ENCODE measurements around the gene FRAT1.

Gene FRAT1

DNA sequence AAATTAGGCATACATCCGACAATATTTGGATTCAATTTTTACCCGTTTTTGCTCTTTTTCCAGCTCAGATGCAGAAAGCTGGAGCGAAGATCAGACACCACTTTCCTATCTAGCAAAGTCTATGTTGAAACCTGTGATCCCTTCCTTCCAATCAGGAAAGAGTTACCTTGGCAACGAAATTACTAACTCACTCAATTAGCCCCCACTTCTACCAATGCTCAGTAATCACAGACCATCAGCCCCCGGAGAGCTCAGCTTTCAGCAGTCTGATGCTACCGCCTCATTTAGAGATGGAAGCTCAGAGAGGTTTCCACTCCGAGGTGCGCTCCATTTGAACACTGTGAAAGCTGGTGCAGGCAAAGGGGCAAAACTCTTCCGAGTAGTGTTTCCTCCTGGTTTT, 6.7 kb downstream of the FRAT1 start:
- TF ChIP-seq SP1 (IDR thresholded peaks at IDR 0.05): no peak
- TF ChIP-seq LEF1 (IDR thresholded peaks at IDR 0.05; ENCODE audit: borderline replicate concordance): no peak
- TF ChIP-seq SUZ12 (IDR thresholded peaks at IDR 0.05): no peak
- TF ChIP-seq NFRKB (IDR thresholded peaks at IDR 0.05): no peak
- no peak for TF ChIP-seq ZNF384 (IDR thresholded peaks at IDR 0.05)
- no peak for TF ChIP-seq FOXM1 (IDR thresholded peaks at IDR 0.05; ENCODE audit: borderline replicate concordance)
- TF ChIP-seq FOXA1 (IDR thresholded peaks at IDR 0.05): no peak
- no peak for TF ChIP-seq ARNT (IDR thresholded peaks at IDR 0.05)
- TF ChIP-seq, protein P1, sequence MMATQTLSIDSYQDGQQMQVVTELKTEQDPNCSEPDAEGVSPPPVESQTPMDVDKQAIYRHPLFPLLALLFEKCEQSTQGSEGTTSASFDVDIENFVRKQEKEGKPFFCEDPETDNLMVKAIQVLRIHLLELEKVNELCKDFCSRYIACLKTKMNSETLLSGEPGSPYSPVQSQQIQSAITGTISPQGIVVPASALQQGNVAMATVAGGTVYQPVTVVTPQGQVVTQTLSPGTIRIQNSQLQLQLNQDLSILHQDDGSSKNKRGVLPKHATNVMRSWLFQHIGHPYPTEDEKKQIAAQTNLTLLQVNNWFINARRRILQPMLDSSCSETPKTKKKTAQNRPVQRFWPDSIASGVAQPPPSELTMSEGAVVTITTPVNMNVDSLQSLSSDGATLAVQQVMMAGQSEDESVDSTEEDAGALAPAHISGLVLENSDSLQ (IDR thresholded peaks at IDR 0.05): no peak
- no peak for TF ChIP-seq CTBP1 (IDR thresholded peaks at IDR 0.05; ENCODE audit: borderline replicate concordance)
- TF ChIP-seq FOXK2 (IDR thresholded peaks at IDR 0.05): no peak
- no peak for TF ChIP-seq L3MBTL2 (conservative IDR thresholded peaks at IDR 0.05)
- TF ChIP-seq TARDBP (IDR thresholded peaks at IDR 0.05): no peak
- TF ChIP-seq ELF4 (IDR thresholded peaks at IDR 0.05): no peak
- no peak for TF ChIP-seq HDGF (IDR thresholded peaks at IDR 0.05; ENCODE audit: borderline replicate concordance)
- no peak for TF ChIP-seq BHLHE40 (IDR thresholded peaks at IDR 0.05; ENCODE audit: borderline replicate concordance)
- CTCF ChIA-PET: no interaction called here
- POLR2A ChIA-PET: interaction anchor here (1.3 to 1.4 kb wide), 2 partner anchors 8 to 34 kb away, joined by 3 to 4 read pairs; partner anchors contain the start of gene ARHGAP19
- no peak for DNase-seq (ENCODE audit: extremely low spot score)

DNA sequence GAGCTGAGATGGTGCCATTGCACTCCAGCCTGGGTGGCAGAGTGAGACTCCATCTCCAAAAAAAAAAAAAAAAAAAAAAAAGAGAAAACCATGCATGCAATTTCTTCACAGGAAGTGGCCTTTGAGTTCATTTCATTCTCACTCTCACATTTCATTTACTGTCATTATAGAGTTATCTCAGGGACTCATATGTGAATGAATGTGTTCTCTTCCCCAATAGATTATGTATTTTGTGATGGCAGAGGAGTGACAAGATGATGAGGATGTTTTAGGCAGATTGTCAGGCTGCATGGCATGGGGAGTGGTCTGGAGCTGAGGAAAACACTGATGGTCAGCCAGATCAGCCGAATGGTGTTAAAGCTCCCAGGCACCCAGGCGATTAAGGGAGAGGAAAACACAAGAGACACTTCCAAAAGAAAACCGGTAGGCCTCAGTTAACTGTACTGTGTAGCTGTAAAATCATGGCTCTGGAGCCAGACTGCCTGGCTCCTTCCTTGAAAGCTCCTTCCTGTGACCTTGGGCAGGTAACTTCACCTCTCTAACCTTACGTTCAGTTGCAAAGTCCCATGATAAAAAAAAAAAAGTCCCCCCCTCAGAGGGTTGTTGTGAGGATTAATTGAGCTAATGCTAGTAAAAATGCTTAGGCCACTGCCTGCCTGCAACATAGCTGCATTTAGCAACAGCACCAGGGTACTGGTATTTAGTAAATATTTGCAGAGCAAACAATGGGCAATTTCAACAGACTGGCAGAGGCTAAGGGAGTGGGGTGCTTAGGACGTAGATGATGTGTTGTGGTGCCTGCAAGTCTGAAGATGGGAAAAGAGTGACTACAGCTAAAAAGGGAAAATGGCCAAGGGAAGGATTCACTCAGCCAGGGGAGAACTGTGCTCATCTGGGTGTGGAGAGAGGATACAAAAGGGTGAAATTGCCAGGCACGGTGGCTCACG, 8.6 kb downstream of the FRAT1 start:
- POLR2A ChIA-PET: interaction anchor here (2.7 kb wide), 1 partner anchor 36 kb away, joined by 9 read pairs; the partner anchor contains the start of gene ARHGAP19
- CTCF ChIA-PET: interaction anchor here (0.6 to 1.1 kb wide), 3 partner anchors 49 to 255 kb away, joined by 3 to 6 read pairs (median 4); no protein-coding TSS in a partner anchor
- no peak for TF ChIP-seq ZNF384 (IDR thresholded peaks at IDR 0.05)
- no peak for TF ChIP-seq LEF1 (IDR thresholded peaks at IDR 0.05; ENCODE audit: borderline replicate concordance)
- no peak for TF ChIP-seq BHLHE40 (IDR thresholded peaks at IDR 0.05; ENCODE audit: borderline replicate concordance)
- DNase-seq (ENCODE audit: extremely low spot score): no peak

DNA sequence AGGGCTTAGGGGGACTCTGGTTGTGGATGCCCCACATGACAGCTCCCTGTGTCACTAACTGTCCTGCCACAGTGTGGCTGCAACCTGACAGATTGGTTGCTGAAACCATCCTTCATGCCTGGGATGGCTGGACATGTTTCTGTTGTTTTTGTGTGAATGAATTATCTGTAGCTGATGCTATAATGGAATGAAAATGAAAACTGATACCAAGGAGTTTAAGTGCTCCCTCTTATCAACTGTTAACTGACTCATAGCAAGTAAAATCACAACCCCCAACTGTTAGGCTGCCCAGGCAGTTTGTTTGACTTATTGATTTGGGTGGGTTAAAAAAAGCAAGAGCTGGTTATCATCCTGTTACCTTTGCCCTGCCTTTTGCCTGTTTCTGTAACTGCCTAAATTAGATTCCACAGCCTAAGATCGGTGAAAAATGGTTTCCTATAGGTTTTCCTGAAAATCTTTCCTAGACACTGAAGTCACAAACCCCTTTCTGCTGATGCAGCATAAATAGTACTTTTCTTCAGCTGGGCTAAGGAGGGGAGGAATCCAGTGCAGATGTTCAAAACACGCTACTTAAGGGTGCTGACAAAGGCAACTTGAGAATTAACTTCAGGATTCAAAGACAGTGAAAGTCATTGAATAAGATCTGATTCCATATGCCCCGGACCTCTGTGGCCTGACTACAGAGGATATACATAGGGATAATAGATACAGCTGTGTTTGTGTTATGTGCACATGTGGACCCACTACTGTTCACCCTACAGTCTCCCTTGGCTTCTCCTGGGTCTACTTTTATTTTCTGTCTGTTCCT, 9.8 kb downstream of the FRAT1 start:
- CTCF ChIA-PET: no interaction called here
- POLR2A ChIA-PET: interaction anchor here (0.6 to 2.7 kb wide), 3 partner anchors 9 to 1239 kb away, joined by 3 to 9 read pairs (median 5); partner anchors contain the start of genes ARHGAP19 and FRAT1
- TF ChIP-seq SUZ12 (IDR thresholded peaks at IDR 0.05): no peak
- no peak for TF ChIP-seq TARDBP (IDR thresholded peaks at IDR 0.05)
- TF ChIP-seq CTBP1 (IDR thresholded peaks at IDR 0.05; ENCODE audit: borderline replicate concordance): peak; percentile 66; the same call in 1 of the 2 replicates
- no peak for TF ChIP-seq FOXM1 (IDR thresholded peaks at IDR 0.05; ENCODE audit: borderline replicate concordance)
- TF ChIP-seq, protein P1 (IDR thresholded peaks at IDR 0.05): peak; percentile 77
- no peak for DNase-seq (ENCODE audit: extremely low spot score)

DNA sequence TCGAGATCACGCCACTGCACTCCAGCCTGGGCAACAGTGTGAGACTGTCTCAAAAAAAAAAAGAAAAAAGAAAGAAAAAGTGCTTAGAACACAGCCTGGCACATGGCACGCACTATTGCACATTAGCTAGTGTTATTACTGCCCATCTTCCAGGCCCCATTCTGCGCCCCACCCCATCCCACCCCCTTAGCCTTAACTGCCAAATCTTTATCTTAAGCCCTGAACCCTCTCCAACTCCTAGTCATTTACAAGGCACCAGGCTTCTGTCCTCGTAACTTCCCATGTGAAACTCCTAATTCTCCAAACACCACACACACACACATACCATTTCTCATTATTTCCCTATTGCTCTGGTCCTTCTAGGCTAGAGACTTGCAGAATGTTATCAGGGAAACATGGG, 10.7 kb downstream of the FRAT1 start:
- CTCF ChIA-PET: interaction anchor here (0.7 to 1.7 kb wide), 2 partner anchors 51 to 243 kb away, joined by 3 to 18 read pairs; no protein-coding TSS in a partner anchor
- TF ChIP-seq ZNF384 (IDR thresholded peaks at IDR 0.05): no peak
- TF ChIP-seq SUZ12 (IDR thresholded peaks at IDR 0.05): no peak
- no peak for TF ChIP-seq BHLHE40 (IDR thresholded peaks at IDR 0.05; ENCODE audit: borderline replicate concordance)
- POLR2A ChIA-PET: interaction anchor here (1.1 kb wide), 1 partner anchor 10 kb away, joined by 5 read pairs; the partner anchor contains the start of gene FRAT1
- DNase-seq (ENCODE audit: extremely low spot score): no peak

DNA sequence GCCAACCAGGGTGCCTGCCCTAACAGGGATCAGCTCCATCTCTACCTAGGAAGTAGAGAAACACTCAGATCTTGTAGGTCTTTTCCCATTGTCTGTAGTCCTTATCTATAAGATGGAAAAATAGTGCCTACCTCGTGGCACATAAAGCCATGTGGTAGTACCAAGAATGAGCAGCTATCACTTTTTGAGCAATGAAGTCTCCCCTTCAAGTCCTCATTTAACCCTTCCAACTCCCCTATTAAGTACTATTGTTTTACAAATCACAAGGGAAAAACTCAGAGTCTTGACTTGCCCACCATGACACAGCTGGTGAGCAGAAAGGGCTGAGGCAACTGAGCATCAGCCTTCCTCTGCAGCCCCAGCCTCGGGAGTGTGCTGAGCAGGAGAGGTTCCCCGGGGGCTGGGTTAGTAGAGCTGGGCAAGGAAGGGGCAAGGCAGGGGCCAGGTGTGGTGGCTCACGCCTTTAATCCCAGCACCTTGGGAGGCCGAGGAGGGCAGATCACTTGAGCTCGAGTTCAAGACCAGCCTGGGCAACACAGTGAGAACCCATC, 12.2 kb downstream of the FRAT1 start:
- DNase-seq (ENCODE audit: extremely low spot score): no peak
- POLR2A ChIA-PET: interaction anchor here (0.6 to 3.8 kb wide), 5 partner anchors 9 to 123 kb away, joined by 3 to 22 read pairs (median 4); partner anchors contain the start of genes ARHGAP19 and FRAT1
- no peak for TF ChIP-seq BHLHE40 (IDR thresholded peaks at IDR 0.05; ENCODE audit: borderline replicate concordance)
- TF ChIP-seq, protein P1 (IDR thresholded peaks at IDR 0.05): no peak
- no peak for TF ChIP-seq CTBP1 (IDR thresholded peaks at IDR 0.05; ENCODE audit: borderline replicate concordance)
- no peak for TF ChIP-seq ARNT (IDR thresholded peaks at IDR 0.05)
- no peak for TF ChIP-seq ELF4 (IDR thresholded peaks at IDR 0.05)
- TF ChIP-seq HDGF (IDR thresholded peaks at IDR 0.05; ENCODE audit: borderline replicate concordance): no peak
- CTCF ChIA-PET: interaction anchor here (1.7 kb wide), 1 partner anchor 52 kb away, joined by 18 read pairs; no protein-coding TSS in a partner anchor

Data from HEK293T (cell line).